Skeletal muscle satellite cell (primary cell): ENCODE results near the gene HPCA.

Source experiments
- H3K27me3 ChIP-seq: 2 replicates; pipeline ENCODE4 v1.7.0; 2013; ENCODE audit warnings: low read length; ENCODE audit not compliant: control insufficient read depth, insufficient read depth
- H3K36me3 ChIP-seq: 2 replicates; pipeline ENCODE4 v1.7.0; 2013; ENCODE audit warnings: mild to moderate bottlenecking, control low read depth, low read length; ENCODE audit not compliant: insufficient read depth
- H3K4me1 ChIP-seq: 2 replicates; pipeline ENCODE4 v1.7.0; 2013; ENCODE audit warnings: low read length; ENCODE audit not compliant: control insufficient read depth, insufficient read depth
- H3K4me2 ChIP-seq: 2 replicates; pipeline ENCODE4 v1.7.0; 2013; ENCODE audit warnings: mild to moderate bottlenecking, low read length
- H3K4me3 ChIP-seq: 2 replicates; pipeline ENCODE4 v1.7.0; 2013; ENCODE audit warnings: low read length
- H3K9ac ChIP-seq: 2 replicates; pipeline ENCODE4 v1.7.0; 2013; ENCODE audit warnings: mild to moderate bottlenecking, low read depth, low read length, moderate library complexity
- H3K9me3 ChIP-seq: replicated peaks from 2 replicates; pipeline ENCODE4 v1.7.0; 2013; ENCODE audit warnings: mild to moderate bottlenecking, control low read depth, low read length

Gene HPCA

DNA sequence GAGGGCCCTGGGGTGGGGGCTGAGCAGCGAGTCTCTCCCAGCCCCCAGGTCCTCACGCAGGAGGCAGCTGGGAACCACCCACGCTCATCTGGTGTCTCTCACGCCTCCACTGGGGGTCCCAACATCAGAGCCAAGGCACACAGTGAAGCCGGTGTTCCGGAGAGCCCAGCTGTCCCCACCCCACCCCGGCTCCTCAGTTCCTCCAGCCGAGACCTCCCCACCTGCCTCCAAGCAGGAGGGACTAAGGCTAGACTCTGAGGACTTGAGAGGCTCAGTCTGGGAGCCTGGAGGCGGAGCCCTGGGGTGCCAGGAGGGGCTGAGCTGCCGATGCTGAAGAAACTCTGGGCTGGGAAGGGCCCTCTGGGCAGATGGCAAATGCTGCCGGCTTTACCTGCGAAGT lies 1.6 kb upstream of the HPCA start:
- H3K9me3 ChIP-seq: no peaks in the 10 kb centered on the region
- no peak overlapping the region for H3K4me2 ChIP-seq
- H3K4me3 ChIP-seq: no peak overlapping the region
- no peaks in the 10 kb centered on the region for H3K36me3 ChIP-seq
- H3K27me3 ChIP-seq: peaks cover 60% of the 10 kb centered on the region
- no peaks in the 10 kb centered on the region for H3K4me1 ChIP-seq
- no peak overlapping the region for H3K9ac ChIP-seq

DNA sequence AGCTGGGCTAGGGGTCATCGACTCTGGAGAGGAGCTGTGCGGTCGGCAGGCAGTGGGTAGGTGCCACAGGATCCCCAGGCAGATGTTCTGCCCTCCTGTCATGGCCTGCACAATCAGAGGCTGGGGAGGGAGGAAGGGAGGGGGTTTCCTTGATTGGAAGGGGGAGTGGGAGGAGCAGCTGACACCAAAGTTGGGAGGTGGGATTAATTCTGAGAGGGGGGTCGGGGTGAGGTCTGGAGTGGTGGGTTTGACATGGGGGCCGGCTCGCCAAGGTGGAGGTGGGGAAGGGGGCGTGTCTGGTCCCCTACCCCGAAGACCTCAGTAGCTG lies 651 bp upstream of the HPCA start:
- H3K27me3 ChIP-seq: peaks cover 69% of the 10 kb centered on the region
- no peak overlapping the region for H3K4me3 ChIP-seq
- no peaks in the 10 kb centered on the region for H3K9me3 ChIP-seq
- no peaks in the 10 kb centered on the region for H3K4me1 ChIP-seq
- no peak overlapping the region for H3K4me2 ChIP-seq
- no peak overlapping the region for H3K9ac ChIP-seq
- H3K36me3 ChIP-seq: no peaks in the 10 kb centered on the region

DNA sequence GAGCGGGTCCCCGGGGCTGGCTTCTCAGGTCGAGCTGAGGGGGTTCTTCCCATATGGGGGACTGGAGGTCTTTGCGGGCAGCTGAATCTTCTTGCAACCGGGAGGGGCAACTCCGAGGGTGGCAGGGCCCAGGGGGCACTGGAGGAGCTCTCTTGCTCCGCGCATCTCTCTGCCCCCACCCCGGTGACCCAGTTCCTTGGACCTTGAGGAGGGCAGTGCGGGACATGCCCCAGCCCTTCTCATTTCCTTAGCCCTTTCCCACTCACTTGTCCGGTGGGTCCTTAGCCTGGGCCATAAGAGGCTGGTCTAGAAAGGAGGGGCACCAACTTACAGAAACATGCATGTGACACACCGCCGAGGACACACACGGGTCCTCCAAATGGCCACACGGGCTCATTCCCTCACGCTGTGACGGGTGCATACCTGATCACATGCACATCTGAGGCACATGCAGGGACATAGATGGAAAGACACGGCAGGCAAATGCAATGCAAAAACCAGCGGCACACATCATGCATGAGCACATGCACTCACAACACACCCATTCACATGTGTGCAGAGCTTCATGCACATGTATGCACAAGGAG lies 630 bp downstream of the HPCA start:
- Histone ChIP-seq H3K4me2 (peak overlapping the region; percentile 39), H3K36me3 (no peaks in the 10 kb centered on the region), H3K27me3 (peaks cover 80% of the 10 kb centered on the region)

DNA sequence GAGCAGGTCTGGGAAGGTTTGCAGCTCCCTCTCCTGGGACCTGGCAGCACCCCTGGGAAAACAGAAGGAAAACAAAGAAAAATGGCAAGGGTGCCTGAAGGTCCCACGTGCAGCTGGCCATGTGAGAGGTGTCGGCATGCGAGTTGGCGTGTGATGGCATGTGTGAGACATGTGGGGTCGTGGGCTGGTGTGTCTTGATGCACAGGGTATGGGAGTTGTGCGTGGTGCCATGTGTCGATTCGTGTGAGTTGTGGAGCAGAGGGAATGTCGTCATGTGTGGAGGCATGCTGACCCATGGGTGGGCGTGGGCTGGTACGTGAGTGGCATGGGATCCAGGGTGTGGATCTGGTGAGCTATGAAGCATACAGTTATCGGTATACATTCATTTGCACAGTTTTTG lies 1.3 kb downstream of the HPCA start:
- Histone ChIP-seq H3K9ac (no peak overlapping the region), H3K27me3 (peaks cover 87% of the 10 kb centered on the region), H3K36me3 (no peaks in the 10 kb centered on the region), H3K4me2 (no peak overlapping the region), H3K9me3 (no peaks in the 10 kb centered on the region), H3K4me3 (no peak overlapping the region), H3K4me1 (peaks cover 2% of the 10 kb centered on the region)

More for the DNA sequence above, 630 bp downstream of the HPCA start:
- Histone ChIP-seq H3K4me3 (no peak overlapping the region), H3K9me3 (no peaks in the 10 kb centered on the region), H3K9ac (no peak overlapping the region), H3K4me1 (no peaks in the 10 kb centered on the region)

DNA sequence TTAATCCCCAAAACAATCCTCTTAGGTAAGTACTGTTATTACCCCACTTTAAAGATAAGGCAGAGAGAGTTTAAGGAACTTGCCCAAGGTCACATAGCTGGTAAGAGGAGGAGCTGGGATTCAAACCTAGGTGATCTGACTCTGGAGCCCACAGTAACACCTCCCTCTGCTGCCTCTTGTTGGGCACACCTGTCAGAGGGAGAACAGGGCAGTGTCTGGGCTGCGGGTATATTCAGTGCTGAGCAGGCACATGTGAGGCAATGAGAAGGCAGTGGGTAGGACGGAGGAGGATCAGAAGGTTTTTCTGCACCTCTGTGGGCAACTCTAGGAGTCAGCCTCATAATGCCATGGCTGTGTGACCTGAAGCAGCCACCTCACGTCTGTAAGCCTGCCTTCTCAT lies 1.8 kb downstream of the HPCA start:
- H3K9me3 ChIP-seq: no peaks in the 10 kb centered on the region
- no peak overlapping the region for H3K9ac ChIP-seq
- H3K27me3 ChIP-seq: peaks cover 89% of the 10 kb centered on the region
- H3K4me2 ChIP-seq: no peak overlapping the region
- peaks cover 7% of the 10 kb centered on the region for H3K4me1 ChIP-seq
- no peak overlapping the region for H3K4me3 ChIP-seq
- no peaks in the 10 kb centered on the region for H3K36me3 ChIP-seq

DNA sequence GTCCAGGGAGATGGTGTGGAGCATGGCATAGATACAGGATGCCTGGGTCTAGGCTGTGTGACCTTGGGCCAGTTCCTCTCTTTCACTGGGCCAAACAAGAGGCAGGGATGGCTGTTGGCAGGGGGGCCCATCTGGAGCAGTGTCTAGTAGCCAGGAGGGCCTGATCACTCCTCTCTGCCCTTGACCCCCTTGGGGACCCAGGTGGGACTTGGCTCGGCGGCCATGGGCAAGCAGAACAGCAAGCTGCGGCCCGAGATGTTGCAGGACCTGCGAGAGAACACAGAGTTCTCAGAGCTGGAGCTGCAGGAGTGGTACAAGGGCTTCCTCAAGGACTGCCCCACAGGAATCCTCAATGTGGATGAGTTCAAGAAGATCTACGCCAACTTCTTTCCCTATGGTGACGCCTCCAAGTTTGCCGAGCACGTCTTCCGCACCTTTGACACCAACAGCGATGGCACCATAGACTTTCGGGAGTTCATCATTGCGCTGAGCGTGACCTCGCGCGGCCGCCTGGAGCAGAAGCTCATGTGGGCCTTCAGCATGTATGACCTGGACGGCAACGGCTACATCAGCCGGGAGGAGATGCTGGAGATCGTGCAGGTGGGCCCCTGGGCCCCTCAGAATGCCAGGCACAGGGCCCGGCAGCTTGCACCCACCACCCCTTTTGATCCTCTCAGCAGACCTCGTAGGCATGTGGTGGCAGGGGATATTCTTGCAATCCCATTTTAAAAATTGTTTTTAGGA lies 2.6 kb downstream of the HPCA start:
- Histone ChIP-seq H3K9me3 (no peaks in the 10 kb centered on the region), H3K4me1 (peaks cover 9% of the 10 kb centered on the region), H3K36me3 (no peaks in the 10 kb centered on the region), H3K4me2 (no peak overlapping the region), H3K9ac (no peak overlapping the region), H3K4me3 (no peak overlapping the region), H3K27me3 (peaks cover 82% of the 10 kb centered on the region)

DNA sequence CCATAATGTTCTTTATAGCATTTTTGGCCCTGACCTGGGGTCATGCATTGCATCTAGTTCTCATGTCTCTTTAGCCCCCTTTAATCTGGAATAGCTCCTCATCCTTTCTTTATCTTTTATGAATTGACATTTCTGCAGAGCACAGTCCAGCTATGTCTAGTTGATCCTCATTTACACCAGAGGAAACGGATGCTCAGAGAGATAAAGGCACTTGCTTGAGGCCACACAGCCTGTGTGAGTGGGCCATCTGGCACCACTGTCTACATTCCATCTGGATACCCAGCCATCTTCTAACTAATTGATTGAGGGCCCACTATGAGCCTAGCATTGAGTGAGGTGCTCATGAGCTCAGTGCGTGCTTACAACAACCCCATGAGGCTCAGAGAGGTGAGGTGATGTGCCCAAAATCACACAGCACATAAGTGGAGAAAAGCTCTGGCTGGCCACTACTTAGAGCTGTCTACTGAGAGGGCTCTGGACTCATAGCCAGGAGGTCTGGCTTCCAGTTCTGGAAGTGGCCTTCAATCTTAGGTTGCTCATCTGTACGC lies 3.5 kb downstream of the HPCA start:
- Histone ChIP-seq H3K27me3 (peaks cover 73% of the 10 kb centered on the region), H3K4me1 (peaks cover 9% of the 10 kb centered on the region), H3K4me2 (no peak overlapping the region), H3K9me3 (no peaks in the 10 kb centered on the region), H3K36me3 (no peaks in the 10 kb centered on the region), H3K9ac (no peak overlapping the region), H3K4me3 (no peak overlapping the region)

DNA sequence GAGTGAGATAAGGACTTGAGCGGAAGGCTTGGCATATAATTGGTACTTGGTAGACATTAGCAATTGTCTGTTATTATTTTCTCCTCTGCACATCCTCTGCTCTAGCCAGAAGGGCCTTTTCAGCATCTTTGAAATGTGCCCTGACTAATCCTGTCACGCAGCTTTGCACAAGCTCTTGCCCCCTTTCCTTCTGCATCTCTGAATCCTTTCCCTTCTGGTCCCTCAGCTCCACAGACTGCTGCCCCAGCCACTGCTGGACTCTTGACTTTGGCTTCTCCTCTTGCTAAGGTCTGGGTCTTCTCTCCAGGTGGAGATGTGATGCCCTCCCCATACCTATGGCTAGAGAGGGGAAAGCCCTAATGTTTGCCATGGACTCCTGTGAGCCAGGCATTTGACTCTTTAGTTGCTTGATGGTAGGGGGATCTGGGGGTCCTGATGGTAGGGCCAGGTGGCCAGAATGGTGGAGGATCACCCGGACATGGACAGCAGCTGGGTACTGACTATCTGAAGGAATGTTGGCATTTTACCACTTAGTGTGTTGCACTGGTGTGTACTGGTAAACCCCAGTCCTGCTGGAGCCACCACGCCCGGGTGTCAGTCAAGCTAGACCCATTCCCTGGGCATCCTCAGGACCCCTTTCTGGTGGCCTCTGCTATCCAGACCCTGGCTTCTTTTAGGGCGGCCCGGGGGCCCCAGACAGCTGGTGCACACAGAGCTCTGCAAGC lies 4.4 kb downstream of the HPCA start:
- no peak overlapping the region for H3K4me3 ChIP-seq
- H3K9me3 ChIP-seq: no peaks in the 10 kb centered on the region
- peaks cover 64% of the 10 kb centered on the region for H3K27me3 ChIP-seq

DNA sequence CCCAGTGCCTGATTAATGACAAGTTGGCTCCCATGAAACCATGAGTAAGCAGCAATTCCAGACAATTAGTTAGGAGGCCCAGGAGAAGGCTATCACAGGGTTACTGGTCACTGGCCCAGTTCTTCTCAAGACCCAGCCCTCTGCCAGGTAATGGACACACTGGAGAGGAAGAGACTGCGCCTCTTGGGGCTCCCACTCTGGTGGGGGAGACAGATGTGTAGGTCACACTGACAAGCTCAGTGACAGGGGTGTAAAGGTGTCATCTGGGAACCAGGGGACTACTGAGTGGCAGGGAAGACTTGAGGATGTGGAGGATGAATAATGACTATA lies 4.9 kb downstream of the HPCA start:
- Histone ChIP-seq H3K27me3 (peaks cover 59% of the 10 kb centered on the region), H3K9ac (no peak overlapping the region)

More for the DNA sequence above, 4.4 kb downstream of the HPCA start:
- Histone ChIP-seq H3K4me1 (peaks cover 9% of the 10 kb centered on the region), H3K36me3 (no peaks in the 10 kb centered on the region), H3K4me2 (no peak overlapping the region), H3K9ac (no peak overlapping the region)

DNA sequence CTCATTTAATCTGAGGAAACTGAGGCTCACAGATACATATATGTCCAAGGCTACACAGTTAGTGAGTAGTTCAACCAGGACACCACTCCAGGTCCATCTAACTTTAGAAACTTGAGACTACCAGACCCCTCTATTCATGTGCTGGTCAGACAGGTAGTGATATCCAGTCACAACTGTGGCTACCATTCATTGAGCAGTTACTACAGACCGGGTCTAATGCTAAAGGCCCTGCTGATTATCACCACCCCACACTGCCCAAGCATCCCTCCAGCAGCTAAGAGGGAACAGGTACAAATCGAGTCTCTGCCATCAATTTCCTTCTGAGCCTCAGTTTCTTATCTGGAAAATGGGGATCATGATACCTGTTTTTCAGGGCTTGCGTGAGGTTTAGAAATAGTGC lies 5.3 kb downstream of the HPCA start:
- no peaks in the 10 kb centered on the region for H3K9me3 ChIP-seq
- H3K4me2 ChIP-seq: no peak overlapping the region
- H3K4me3 ChIP-seq: no peak overlapping the region
- H3K9ac ChIP-seq: no peak overlapping the region
- H3K27me3 ChIP-seq: peaks cover 58% of the 10 kb centered on the region
- H3K36me3 ChIP-seq: no peaks in the 10 kb centered on the region
- peaks cover 9% of the 10 kb centered on the region for H3K4me1 ChIP-seq

More for the DNA sequence above, 4.9 kb downstream of the HPCA start:
- Histone ChIP-seq H3K9me3 (no peaks in the 10 kb centered on the region), H3K36me3 (no peaks in the 10 kb centered on the region), H3K4me3 (no peak overlapping the region), H3K4me1 (peaks cover 9% of the 10 kb centered on the region), H3K4me2 (no peak overlapping the region)

DNA sequence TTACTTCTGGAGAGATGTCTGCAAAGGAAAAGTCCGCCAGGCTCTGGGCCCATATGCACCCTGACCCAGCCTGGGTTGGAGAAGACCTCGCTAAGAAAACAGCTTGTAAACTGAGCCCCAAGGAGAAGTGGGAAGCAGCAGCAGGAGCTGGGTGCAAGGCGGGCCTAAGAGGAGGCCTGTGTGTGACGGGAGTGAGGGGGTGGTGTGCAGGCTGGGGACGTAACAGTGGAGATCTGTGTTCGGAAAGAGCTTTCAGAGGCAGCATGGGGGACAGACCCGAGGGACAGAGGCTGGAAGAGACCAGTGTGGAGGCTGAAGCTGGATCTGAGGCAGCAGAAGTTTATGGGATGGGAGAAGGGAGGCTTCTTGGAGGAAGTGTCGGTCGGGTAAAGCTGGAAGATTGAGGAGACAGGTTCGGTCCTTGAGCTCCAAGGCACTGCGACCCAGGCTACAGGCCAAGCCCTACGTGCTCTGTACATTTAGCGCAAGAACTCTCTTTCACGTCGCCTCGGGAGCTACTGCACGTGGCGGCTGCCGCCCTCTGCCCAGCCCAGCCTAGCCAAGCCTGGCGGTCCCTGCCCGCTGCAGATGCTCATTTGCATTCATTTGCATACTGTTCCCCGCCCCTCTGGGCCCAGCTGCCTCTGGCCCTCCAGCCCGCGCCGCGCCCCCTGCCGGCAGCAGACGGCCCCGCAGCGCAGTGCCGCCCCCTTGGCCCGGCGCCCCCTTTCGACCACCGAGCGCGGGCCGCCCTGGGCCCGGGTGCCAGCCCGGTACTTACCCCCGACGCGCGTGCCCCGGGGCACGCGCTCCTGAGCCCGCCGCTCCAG lies 6.3 kb downstream of the HPCA start:
- no peaks in the 10 kb centered on the region for H3K9me3 ChIP-seq
- peaks cover 9% of the 10 kb centered on the region for H3K4me1 ChIP-seq
- peak overlapping the region; percentile 67 for H3K4me3 ChIP-seq
- H3K36me3 ChIP-seq: no peaks in the 10 kb centered on the region
- peak overlapping the region; percentile 26 for H3K9ac ChIP-seq
- peak overlapping the region; percentile 85 for H3K4me2 ChIP-seq
- peaks cover 49% of the 10 kb centered on the region for H3K27me3 ChIP-seq
